PC-3 (cell line): ENCODE data around the gene ZCCHC8.

Source experiments
- EZH2 ChIP-seq: fragments of 300-600 bp; sonication (generic); IDR thresholded peaks from one replicate; pipeline ENCODE4 v1.6.1; 2017; ENCODE audit warnings: antibody characterized with exemption, mild to moderate bottlenecking, low read length; ENCODE audit not compliant: unreplicated experiment
- TF ChIP-seq, protein P1 (sequence below): fragments of 300-600 bp; sonication (generic); conservative IDR thresholded peaks from 2 replicates; pipeline ENCODE4 v1.5.1; 2017; ENCODE audit warnings: antibody characterized with exemption, low read depth, mild to moderate bottlenecking, low read length

DNA sequence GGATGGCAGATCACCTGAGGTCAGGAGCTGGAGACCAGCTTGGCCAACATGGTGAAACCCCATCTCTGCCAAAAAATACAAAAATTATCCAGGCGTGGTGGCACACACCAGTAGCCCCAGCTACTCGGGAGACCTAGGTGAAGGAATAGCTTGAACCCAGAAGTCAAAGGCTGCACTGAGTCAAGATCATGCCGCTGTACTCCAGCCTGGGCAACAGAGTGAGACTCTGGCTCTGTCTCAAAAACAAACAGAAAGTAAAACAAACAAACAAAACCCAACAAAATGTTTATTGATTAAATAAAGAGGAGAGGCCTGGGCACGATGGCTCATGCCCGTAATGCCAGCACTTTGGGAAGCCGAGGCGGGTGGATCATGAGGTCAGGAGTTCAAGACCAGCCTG, 5.5 kb downstream of the ZCCHC8 start:
- TF ChIP-seq, protein P1, sequence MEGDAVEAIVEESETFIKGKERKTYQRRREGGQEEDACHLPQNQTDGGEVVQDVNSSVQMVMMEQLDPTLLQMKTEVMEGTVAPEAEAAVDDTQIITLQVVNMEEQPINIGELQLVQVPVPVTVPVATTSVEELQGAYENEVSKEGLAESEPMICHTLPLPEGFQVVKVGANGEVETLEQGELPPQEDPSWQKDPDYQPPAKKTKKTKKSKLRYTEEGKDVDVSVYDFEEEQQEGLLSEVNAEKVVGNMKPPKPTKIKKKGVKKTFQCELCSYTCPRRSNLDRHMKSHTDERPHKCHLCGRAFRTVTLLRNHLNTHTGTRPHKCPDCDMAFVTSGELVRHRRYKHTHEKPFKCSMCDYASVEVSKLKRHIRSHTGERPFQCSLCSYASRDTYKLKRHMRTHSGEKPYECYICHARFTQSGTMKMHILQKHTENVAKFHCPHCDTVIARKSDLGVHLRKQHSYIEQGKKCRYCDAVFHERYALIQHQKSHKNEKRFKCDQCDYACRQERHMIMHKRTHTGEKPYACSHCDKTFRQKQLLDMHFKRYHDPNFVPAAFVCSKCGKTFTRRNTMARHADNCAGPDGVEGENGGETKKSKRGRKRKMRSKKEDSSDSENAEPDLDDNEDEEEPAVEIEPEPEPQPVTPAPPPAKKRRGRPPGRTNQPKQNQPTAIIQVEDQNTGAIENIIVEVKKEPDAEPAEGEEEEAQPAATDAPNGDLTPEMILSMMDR = no peak
- TF ChIP-seq EZH2 = no peak
